IMR-90 (cell line): ENCODE measurements around the gene ZNF280A. TPM values are rescaled to one million over a fixed set of nuclear protein-coding genes. Genes with fewer than 3 reads are reported as not detected.

Experiments used
- ATAC-seq: fragments of 200-7000 bp; cut with Tn5 transposase; 2 replicates; pipeline ENCODE4 v1.9.1; 2020; ENCODE audit warnings: low read depth, mild to moderate bottlenecking, moderate library complexity
- BruUV-seq: library from RNA; stranded (reverse); fragments of 400-500 nt; replicated peaks from 2 replicates; lab custom pipeline; 2021; lab: Mats Ljungman, UMichigan
- CTCF ChIA-PET: fragments of 300-600 bp; formaldehyde crosslinking; extraction: SDS; loops from one replicate; lab custom pipeline; 2021; ENCODE audit warnings: antibody characterized with exemption; lab: Yijun Ruan, JAX
- POLR2A ChIA-PET: fragments of 300-600 bp; sonication (Branson Sonifier 250); formaldehyde crosslinking; loops from one replicate; lab custom pipeline; 2022; ENCODE audit warnings: antibody characterized with exemption; ENCODE audit not compliant: unreplicated experiment; lab: Charles Lee
- DNase-seq: peaks from one replicate; pipeline ENCODE4 v3.0.0; 2013
- H2AFZ ChIP-seq: replicated peaks from 2 replicates; pipeline ENCODE3; 2013; ENCODE audit warnings: low read length, mild to moderate bottlenecking; ENCODE audit not compliant: poor library complexity
- H2AK5ac ChIP-seq: 2 replicates; pipeline ENCODE4 v1.6.1; 2013; ENCODE audit warnings: low read depth, low read length, inconsistent platforms
- H2AK9ac ChIP-seq: replicated peaks from 2 replicates; pipeline ENCODE3; 2013; ENCODE audit warnings: mild to moderate bottlenecking, low read depth, low read length, moderate library complexity; ENCODE audit not compliant: poor library complexity
- H2BK120ac ChIP-seq: 2 replicates; pipeline ENCODE4 v1.6.1; 2013; ENCODE audit warnings: low read depth, low read length, inconsistent platforms
- H2BK15ac ChIP-seq: 3 replicates; pipeline ENCODE4 v1.6.1; 2013; ENCODE audit warnings: low read depth, low read length, inconsistent platforms
- H2BK20ac ChIP-seq: 2 replicates; pipeline ENCODE4 v1.6.1; 2013; ENCODE audit warnings: low read depth, mild to moderate bottlenecking, inconsistent platforms, low read length, moderate library complexity
- H2BK5ac ChIP-seq: 2 replicates; pipeline ENCODE4 v1.6.1; 2013; ENCODE audit warnings: mild to moderate bottlenecking, low read depth, low read length, inconsistent platforms; ENCODE audit not compliant: poor library complexity, severe bottlenecking
- H3K14ac ChIP-seq: replicated peaks from 2 replicates; pipeline ENCODE4 v1.6.1; 2013; ENCODE audit warnings: low read depth, low read length, inconsistent platforms
- H3K18ac ChIP-seq: 2 replicates; pipeline ENCODE4 v1.6.1; 2013; ENCODE audit warnings: low read depth, low read length, control low read depth
- H3K23ac ChIP-seq: 2 replicates; pipeline ENCODE4 v1.6.1; 2013; ENCODE audit warnings: low read depth, low read length, inconsistent platforms
- H3K27ac ChIP-seq: 2 replicates; pipeline ENCODE4 v1.5.1; 2013; ENCODE audit warnings: mild to moderate bottlenecking, control low read depth, low read length; ENCODE audit not compliant: insufficient read depth
- H3K27me3 ChIP-seq: 2 replicates; pipeline ENCODE4 v1.6.1; 2013; ENCODE audit warnings: low read length; ENCODE audit not compliant: control insufficient read depth, insufficient read depth
- H3K36me3 ChIP-seq: 2 replicates; pipeline ENCODE4 v1.6.1; 2013; ENCODE audit warnings: low read length, mixed read lengths; ENCODE audit not compliant: control insufficient read depth, insufficient read depth
- H3K4ac ChIP-seq: 2 replicates; pipeline ENCODE4 v1.6.1; 2013; ENCODE audit warnings: low read depth, low read length, inconsistent platforms
- H3K4me1 ChIP-seq: 2 replicates; pipeline ENCODE4 v1.6.1; 2013; ENCODE audit warnings: low read length, mixed read lengths; ENCODE audit not compliant: control insufficient read depth, insufficient read depth
- H3K4me2 ChIP-seq: 2 replicates; pipeline ENCODE4 v1.6.1; 2013; ENCODE audit warnings: low read depth, mild to moderate bottlenecking, control low read depth, low read length, moderate library complexity
- H3K4me3 ChIP-seq: 2 replicates; pipeline ENCODE4 v1.5.1; 2013; ENCODE audit warnings: low read depth, mild to moderate bottlenecking, control low read depth, low read length, moderate library complexity; ENCODE audit not compliant: insufficient read depth
- H3K56ac ChIP-seq: 2 replicates; pipeline ENCODE4 v1.6.1; 2013; ENCODE audit warnings: low read length, inconsistent platforms; ENCODE audit not compliant: insufficient read depth; ENCODE audit errors: extremely low read depth
- H3K79me1 ChIP-seq, 2 experiments: 2 replicates each; pipeline ENCODE4 v1.6.1; 2013; ENCODE audit warnings: low read length in 2 of 2, inconsistent platforms in 1 of 2, low read depth in 1 of 2
- H3K9ac ChIP-seq: 2 replicates; pipeline ENCODE4 v1.6.1; 2013; ENCODE audit warnings: low read depth, low read length, control low read depth
- H3K9me1 ChIP-seq: 2 replicates; pipeline ENCODE4 v1.6.1; 2013; ENCODE audit warnings: low read length, inconsistent platforms; ENCODE audit not compliant: insufficient read depth
- H3K9me3 ChIP-seq: 2 replicates; pipeline ENCODE4 v1.6.1; 2013; ENCODE audit warnings: low read length; ENCODE audit not compliant: control insufficient read depth, insufficient read depth
- H4K20me1 ChIP-seq: 2 replicates; pipeline ENCODE4 v1.6.1; 2013; ENCODE audit warnings: low read length, inconsistent platforms; ENCODE audit not compliant: insufficient read depth
- H4K5ac ChIP-seq: 2 replicates; pipeline ENCODE4 v1.6.1; 2013; ENCODE audit warnings: mild to moderate bottlenecking, low read depth, low read length, control low read depth
- H4K8ac ChIP-seq, 2 experiments: 2 replicates each; pipeline ENCODE4 v1.6.1; 2013; ENCODE audit warnings: low read depth in 2 of 2, low read length in 2 of 2, control low read depth in 1 of 2, inconsistent platforms in 1 of 2
- H4K91ac ChIP-seq: 2 replicates; pipeline ENCODE4 v1.6.1; 2013; ENCODE audit warnings: low read depth, low read length, inconsistent platforms; ENCODE audit not compliant: insufficient read depth
- CEBPB ChIP-seq: IDR thresholded peaks from 2 replicates; pipeline ENCODE4 v1.6.1; 2012; ENCODE audit warnings: low read depth, low read length, improper control_type of control experiment
- MAFK ChIP-seq: IDR thresholded peaks from 2 replicates; pipeline ENCODE4 v1.6.1; 2012; ENCODE audit warnings: low read depth, low read length, improper control_type of control experiment
- MAZ ChIP-seq: IDR thresholded peaks from 2 replicates; pipeline ENCODE4 v1.6.1; 2012; ENCODE audit warnings: low read depth, mild to moderate bottlenecking, low read length, improper control_type of control experiment, moderate library complexity, borderline replicate concordance
- MXI1 ChIP-seq: IDR thresholded peaks from 2 replicates; pipeline ENCODE4 v1.6.1; 2012; ENCODE audit warnings: low read depth, mild to moderate bottlenecking, low read length, moderate library complexity, borderline replicate concordance
- POLR2A ChIP-seq: IDR thresholded peaks from 2 replicates; pipeline ENCODE4 v1.6.1; 2012; ENCODE audit warnings: mild to moderate bottlenecking, low read depth, low read length
- RCOR1 ChIP-seq: IDR thresholded peaks from 2 replicates; pipeline ENCODE4 v1.6.1; 2012; ENCODE audit warnings: mild to moderate bottlenecking, low read length, improper control_type of control experiment; ENCODE audit not compliant: insufficient replicate concordance
- USF2 ChIP-seq: fragments of 150-350 bp; IDR thresholded peaks from 2 replicates; pipeline ENCODE4 v1.6.1; 2017; ENCODE audit warnings: mild to moderate bottlenecking, antibody characterized with exemption, low read length, low read depth
- WGBS, 2 experiments: methylation state at CpG; one replicate each; pipeline versions ENCODE4 v1.1.5 to v1.1.7; 2013; ENCODE audit warnings: missing lambda C conversion rate in 2 of 2; ENCODE audit not compliant: insufficient read length in 1 of 2; ENCODE audit errors: extremely low coverage in 2 of 2; 5-methylcytosine and 5-hydroxymethylcytosine counted together
- dilution Hi-C: fragments of 300-500 bp; cut with HindIII; formaldehyde crosslinking; loops from one replicate; pipeline ENCODE4 v1.14.3; 2018; ENCODE audit warnings: low sequenced_read_pairs; ENCODE audit not compliant: unreplicated experiment
- in situ Hi-C: fragments of 300-500 bp; cut with MboI; formaldehyde crosslinking; loops from 3 replicates; pipeline ENCODE4 v1.14.3; 2019; ENCODE audit warnings: low sequenced_read_pairs, inconsistent platforms, mixed read lengths
- intact Hi-C: fragments of 100-400 bp; cut with micrococcal nuclease; formaldehyde crosslinking; loops from 2 replicates; pipeline ENCODE4 v1.10.0; 2022
- polyA plus RNA-seq, 3 experiments: library from polyadenylated mRNA; depleted of rRNA; stranded (reverse); fragments of >200 nt; gene quantifications; 2 replicates each; pipeline ENCODE4 v1.2.3, GENCODE V29; 2012; ENCODE audit warnings: low replicate concordance in 1 of 3
- total RNA-seq: library from RNA; depleted of rRNA; stranded (reverse); fragments of >200 nt; gene quantifications from 2 replicates; pipeline ENCODE4 v1.2.3, GENCODE V29; 2012
- TF ChIP-seq, protein P1 (sequence below): fragments of 150-350 bp; IDR thresholded peaks from 2 replicates; pipeline ENCODE4 v1.6.1; 2016; ENCODE audit warnings: low read depth, mild to moderate bottlenecking, low read length, moderate library complexity, borderline replicate concordance

Gene ZNF280A
- total and polyA plus RNA-seq, 2 of the 4 experiments (the other 2 are of a cell fraction): not detected

DNA sequence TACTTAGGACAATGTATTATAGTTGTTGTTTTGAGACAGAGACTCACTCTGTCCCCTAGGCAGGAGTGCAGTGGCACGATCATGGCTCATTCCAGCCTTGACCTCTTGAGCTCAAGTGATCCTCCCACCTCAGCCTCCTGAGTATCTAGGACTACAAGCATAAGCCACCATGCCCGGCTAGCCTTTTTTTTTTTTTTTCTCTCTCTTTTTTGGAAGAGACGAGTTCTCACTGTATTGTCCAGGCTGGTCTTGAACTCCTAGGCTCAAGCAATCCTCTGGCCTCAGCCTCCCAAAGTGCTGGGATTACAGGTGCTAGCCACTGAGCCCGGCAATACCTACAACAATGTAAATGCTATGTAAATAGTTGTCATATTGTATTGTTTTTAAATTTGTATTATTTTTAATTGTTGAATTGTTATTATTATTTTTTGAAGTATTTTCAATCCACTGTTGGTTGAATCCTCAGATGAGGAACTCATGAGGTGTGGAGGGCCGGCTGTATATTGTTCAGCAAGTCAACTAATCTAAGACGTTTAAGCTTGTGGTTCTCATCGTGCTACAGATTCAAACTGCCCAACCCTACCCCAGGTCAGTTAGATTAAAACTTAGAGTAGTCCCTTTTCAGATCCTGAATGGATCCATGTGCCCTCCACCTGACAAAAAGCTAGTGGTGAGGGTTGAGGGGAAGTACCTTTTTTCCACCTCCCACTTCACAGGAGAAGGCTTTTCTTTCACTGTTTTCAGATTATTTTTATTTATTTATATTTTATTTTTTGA is 11.9 kb upstream of the ZNF280A start:
- in situ Hi-C loops (no loop called here), intact Hi-C loops (no loop called here), dilution Hi-C loops (no loop called here)
- no peak overlapping the region for H3K56ac ChIP-seq
- H3K79me1 ChIP-seq: no peaks in the 10 kb centered on the region
- no peak overlapping the region for H4K8ac ChIP-seq
- H2AK9ac ChIP-seq: no peak overlapping the region
- no peak overlapping the region for H2BK20ac ChIP-seq
- DNase-seq (no peak), ATAC-seq (no peak)
- no peak overlapping the region for H2BK120ac ChIP-seq
- no peak overlapping the region for H4K5ac ChIP-seq
- H3K27ac ChIP-seq: no peak overlapping the region
- H3K9me1 ChIP-seq: no peaks in the 10 kb centered on the region
- H3K14ac ChIP-seq: no peak overlapping the region
- no peak overlapping the region for H2AK5ac ChIP-seq
- no peak overlapping the region for H2AFZ ChIP-seq
- ChIA-PET CTCF (no interaction called here), POLR2A (no interaction called here)
- H3K36me3 ChIP-seq: no peaks in the 10 kb centered on the region
- no peak overlapping the region for H3K9ac ChIP-seq
- H3K27me3 ChIP-seq: no peaks in the 10 kb centered on the region
- H2BK15ac ChIP-seq: no peak overlapping the region
- no peaks in the 10 kb centered on the region for H3K4me1 ChIP-seq
- H3K4me3 ChIP-seq: no peak overlapping the region
- H4K91ac ChIP-seq: no peak overlapping the region
- H2BK5ac ChIP-seq: no peak overlapping the region
- H3K4ac ChIP-seq: no peak overlapping the region
- no peak overlapping the region for H3K4me2 ChIP-seq
- TF ChIP-seq MXI1 (no peak), POLR2A (no peak), MAZ (no peak), CEBPB (no peak), RCOR1 (no peak), MAFK (no peak), USF2 (no peak)
- TF ChIP-seq, protein P1, sequence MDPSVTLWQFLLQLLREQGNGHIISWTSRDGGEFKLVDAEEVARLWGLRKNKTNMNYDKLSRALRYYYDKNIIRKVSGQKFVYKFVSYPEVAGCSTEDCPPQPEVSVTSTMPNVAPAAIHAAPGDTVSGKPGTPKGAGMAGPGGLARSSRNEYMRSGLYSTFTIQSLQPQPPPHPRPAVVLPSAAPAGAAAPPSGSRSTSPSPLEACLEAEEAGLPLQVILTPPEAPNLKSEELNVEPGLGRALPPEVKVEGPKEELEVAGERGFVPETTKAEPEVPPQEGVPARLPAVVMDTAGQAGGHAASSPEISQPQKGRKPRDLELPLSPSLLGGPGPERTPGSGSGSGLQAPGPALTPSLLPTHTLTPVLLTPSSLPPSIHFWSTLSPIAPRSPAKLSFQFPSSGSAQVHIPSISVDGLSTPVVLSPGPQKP: no peak
- no peaks in the 10 kb centered on the region for H3K9me3 ChIP-seq
- WGBS, 2 experiments: no CpG with 5 or more reads among the region's 7 CpGs
- H4K20me1 ChIP-seq: no peaks in the 10 kb centered on the region
- H3K18ac ChIP-seq: no peak overlapping the region
- BruUV-seq: no TSS peak
- H3K23ac ChIP-seq: no peak overlapping the region
